Measurements from ENCODE around the gene VCL. TPM values are rescaled to one million over a fixed set of nuclear protein-coding genes. Genes with fewer than 3 reads are reported as not detected.
A peak's percentile ranks its signal among the peaks of the same experiment; 100 is the strongest.
"Not testable (repeated sequence)": the region's sequence is repeated elsewhere in the genome, so short reads cannot be mapped to it uniquely, and the experiment has no call there.

The VCL gene
- total RNA-seq, 2 experiments from 2014 or later = 20.7 to 22.7 TPM

DNA sequence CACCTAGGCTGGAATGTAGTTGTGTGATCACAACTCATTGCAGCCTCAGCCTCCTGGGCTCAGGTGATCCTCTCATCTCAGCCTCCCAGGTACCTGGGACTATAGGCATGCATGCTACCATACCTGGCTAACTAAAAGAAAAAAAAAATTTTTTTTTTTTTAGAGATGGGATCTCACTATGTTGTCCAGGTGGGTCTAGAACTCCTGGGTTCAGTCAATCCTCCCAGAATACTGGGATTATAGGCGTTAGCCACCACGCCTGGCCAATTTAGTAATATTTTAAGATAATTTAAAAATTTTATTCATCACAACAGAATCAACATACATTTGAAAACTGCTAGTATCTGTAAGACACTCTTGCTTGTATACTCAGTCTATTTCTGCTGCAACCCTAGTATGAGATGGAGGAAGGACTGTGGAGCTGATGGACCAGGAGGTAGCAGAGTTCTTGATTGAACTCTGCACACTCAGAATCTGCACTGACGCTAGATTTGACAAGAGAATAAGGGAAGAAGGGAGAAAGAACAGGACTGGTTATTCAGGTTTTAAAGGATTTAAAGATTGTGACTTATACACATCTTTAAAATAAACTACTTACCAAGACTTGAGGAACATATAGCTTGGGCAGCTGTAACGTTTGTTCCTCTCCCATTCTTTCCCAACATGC, 57.6 kb downstream of the VCL start:
- ChIA-PET CTCF (interaction anchor here (0.9 to 1.6 kb wide), 8 partner anchors 9 to 176 kb away, joined by 3 to 6 read pairs (median 4); no protein-coding TSS in a partner anchor), POLR2A (no interaction called here)
- peaks cover 36% of the 10 kb centered on the region for H3K4me1 Mint-ChIP-seq
- H3K36me3 Mint-ChIP-seq (ENCODE audit: low read depth) = no peaks in the 10 kb centered on the region
- H3K27ac Mint-ChIP-seq = peak overlapping the region; percentile 27
- no peak overlapping the region for H3K4me3 Mint-ChIP-seq
- no peak for DNase-seq
- H3K27me3 Mint-ChIP-seq = no peaks in the 10 kb centered on the region
- ATAC-seq = peak; percentile 11
- intact Hi-C loops (cut with DNase I, micrococcal nuclease) = loop anchor here (2.0 to 5.0 kb wide), 6 partner anchors 23 to 98 kb away; partner anchors contain the start of gene VCL (in 2 of the 2)
- H3K9me3 Mint-ChIP-seq (ENCODE audit: low read depth) = no peaks in the 10 kb centered on the region

DNA sequence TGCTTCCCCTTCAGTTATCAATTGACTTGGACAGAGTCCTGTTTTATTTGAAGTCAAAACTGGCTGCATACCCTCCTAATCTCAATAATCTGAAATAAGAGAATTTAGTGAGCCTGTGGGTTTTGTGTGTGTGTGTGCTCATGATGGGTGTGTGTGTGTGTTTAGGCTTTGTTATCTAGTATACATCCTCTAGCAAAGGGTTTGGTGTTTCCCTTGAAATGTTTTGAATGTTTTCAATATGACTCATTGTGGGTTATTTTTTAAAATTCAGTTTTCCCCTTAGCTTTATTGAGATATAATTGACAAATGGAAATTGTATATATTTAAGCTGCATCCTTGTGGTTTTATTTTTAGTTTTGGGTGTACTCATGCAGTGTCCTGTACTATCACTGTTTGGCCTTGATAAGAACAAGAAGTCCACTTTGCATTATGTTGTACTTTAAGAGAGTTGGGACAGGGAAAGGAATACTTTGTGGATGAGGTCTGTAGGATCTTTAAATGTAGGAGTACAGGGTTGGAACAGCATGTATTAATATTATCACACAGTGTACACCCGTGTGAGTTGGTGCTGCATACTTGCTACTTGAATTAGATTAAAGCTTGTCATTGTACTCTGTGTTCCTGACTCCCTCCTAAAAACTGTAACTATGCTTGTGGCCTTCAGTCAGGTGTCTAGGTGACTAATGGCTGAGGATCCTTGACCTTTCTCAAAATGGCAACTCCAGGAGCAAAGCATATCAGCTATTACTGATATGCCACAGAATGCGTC, 58.3 kb downstream of the VCL start:
- Mint-ChIP-seq H3K27ac (peak overlapping the region; percentile 72), H3K9me3 (ENCODE audit: low read depth) (no peaks in the 10 kb centered on the region), H3K36me3 (ENCODE audit: low read depth) (no peaks in the 10 kb centered on the region), H3K27me3 (no peaks in the 10 kb centered on the region), H3K4me1 (peaks cover 39% of the 10 kb centered on the region), H3K4me3 (no peak overlapping the region)
- intact Hi-C loops (cut with DNase I, micrococcal nuclease) = loop anchor here (2.0 to 5.0 kb wide), 6 partner anchors 23 to 99 kb away; partner anchors contain the start of gene VCL (in 2 of the 2)
- ATAC-seq (peak; percentile 85), DNase-seq (no peak)
- POLR2A ChIA-PET = interaction anchor here (0.6 kb wide), 1 partner anchor 23 kb away, joined by 4 read pairs; no protein-coding TSS in a partner anchor
- CTCF ChIA-PET = interaction anchor here (0.7 to 1.6 kb wide), 13 partner anchors 10 to 176 kb away, joined by 3 to 6 read pairs (median 3); no protein-coding TSS in a partner anchor

DNA sequence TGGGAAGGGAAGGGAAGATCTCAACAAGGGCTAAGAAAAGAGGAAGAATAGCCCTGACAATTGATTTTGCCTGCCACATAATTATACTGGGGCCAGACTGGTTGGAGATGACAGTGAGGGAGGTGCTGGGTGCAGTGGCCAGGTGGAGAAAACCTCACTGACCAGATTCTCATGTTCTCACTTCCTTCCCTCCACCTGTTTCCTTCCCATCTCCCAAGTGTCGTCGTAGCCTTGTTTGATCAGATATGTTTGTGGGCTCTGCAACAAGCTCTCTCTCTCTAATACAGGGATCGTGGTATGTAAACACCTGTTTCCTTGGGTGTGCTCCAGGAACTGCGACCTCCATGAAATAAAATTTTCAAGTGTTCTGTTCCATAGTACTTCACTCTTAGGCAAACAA, 60.2 kb downstream of the VCL start:
- ATAC-seq = no peak

DNA sequence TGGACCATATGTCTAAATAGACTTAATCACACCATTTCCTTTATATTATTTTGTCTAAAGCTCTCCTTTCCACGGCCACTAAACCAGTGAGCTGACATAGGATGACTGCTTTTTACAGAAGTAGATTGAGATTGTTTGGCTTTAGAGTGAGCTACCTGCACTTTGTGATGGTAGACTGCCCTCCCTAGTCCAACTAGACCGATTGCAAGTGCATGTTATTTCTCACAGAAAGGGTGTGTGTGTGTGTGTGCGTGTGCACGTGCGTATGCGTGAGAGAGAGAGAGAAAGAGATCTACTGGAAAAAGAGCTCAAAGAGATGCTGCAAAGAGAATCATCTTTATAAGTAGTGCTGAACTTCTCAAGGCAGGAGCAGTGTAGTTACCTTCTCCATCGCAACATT, 60.7 kb downstream of the VCL start:
- Mint-ChIP-seq H3K4me3 (no peak overlapping the region), H3K27me3 (no peaks in the 10 kb centered on the region), H3K4me1 (peaks cover 31% of the 10 kb centered on the region), H3K36me3 (ENCODE audit: low read depth) (peaks cover 9% of the 10 kb centered on the region), H3K27ac (no peak overlapping the region), H3K9me3 (ENCODE audit: low read depth) (peaks cover 2% of the 10 kb centered on the region)
- DNase-seq (peak; percentile 58), ATAC-seq (peak; percentile 43)
- intact Hi-C loops (cut with DNase I, micrococcal nuclease) = loop anchor here (5.0 kb wide), 3 partner anchors 36 to 101 kb away; partner anchors contain the start of gene VCL (in 1 of the 2)
- POLR2A ChIA-PET = interaction anchor here (0.6 to 0.7 kb wide), 2 partner anchors 18 to 219 kb away, joined by 3 to 4 read pairs; no protein-coding TSS in a partner anchor
- CTCF ChIA-PET = interaction anchor here (0.6 to 1.2 kb wide), 9 partner anchors 15 to 176 kb away, joined by 3 to 6 read pairs (median 3); no protein-coding TSS in a partner anchor

More for the DNA sequence above, 60.2 kb downstream of the VCL start:
- Mint-ChIP-seq H3K27ac (peak overlapping the region; percentile 35), H3K4me3 (no peak overlapping the region), H3K4me1 (peaks cover 37% of the 10 kb centered on the region), H3K27me3 (no peaks in the 10 kb centered on the region), H3K36me3 (ENCODE audit: low read depth) (peaks cover 4% of the 10 kb centered on the region), H3K9me3 (ENCODE audit: low read depth) (no peaks in the 10 kb centered on the region)
- no peak for DNase-seq
- CTCF ChIA-PET = interaction anchor here (0.6 to 1.2 kb wide), 7 partner anchors 16 to 175 kb away, joined by 3 to 6 read pairs (median 3); no protein-coding TSS in a partner anchor
- POLR2A ChIA-PET = interaction anchor here (0.6 to 0.7 kb wide), 2 partner anchors 18 to 218 kb away, joined by 3 to 4 read pairs; no protein-coding TSS in a partner anchor
- intact Hi-C loops (cut with DNase I, micrococcal nuclease) = loop anchor here (5.0 kb wide), 3 partner anchors 36 to 101 kb away; partner anchors contain the start of gene VCL (in 1 of the 2)

DNA sequence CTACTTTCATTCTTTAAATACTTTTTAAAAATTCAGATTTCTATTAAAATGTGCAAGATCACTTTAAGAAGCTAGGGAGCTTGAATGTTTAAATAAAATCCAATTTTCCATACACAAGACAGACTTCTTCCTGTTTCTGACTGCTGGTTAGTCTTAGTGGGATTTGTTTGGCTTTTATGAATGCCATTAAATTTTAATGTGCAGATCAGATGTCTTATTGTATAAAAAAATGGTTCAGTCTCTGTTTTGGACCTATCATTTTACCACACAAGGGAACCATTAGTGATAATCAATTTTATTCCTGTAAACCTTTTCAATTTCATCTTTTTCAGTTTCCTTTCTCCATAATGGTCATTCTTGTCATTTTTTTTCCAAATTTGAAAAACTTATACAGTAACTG, 63.2 kb downstream of the VCL start:
- POLR2A ChIA-PET = no interaction called here
- peaks cover 12% of the 10 kb centered on the region for H3K36me3 Mint-ChIP-seq (ENCODE audit: low read depth)

DNA sequence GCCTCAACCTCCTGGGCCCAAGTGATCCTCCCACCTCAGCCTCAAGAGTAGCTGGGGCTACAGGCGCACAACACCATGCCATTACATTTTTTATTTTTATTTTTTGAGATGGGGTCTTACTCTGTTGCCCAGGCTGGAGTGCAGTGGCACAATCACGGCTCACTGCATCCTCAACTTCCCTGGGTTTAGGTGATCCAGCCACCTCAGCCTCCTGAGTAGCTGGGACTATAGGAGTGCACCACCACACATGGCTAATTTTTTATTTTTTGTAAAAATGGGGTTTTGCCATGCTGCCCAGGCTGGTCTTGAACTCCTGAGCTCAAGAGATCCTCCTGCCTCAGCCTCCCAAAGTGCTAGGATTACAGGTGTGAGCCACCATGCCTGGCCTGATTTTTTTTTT, 64.1 kb downstream of the VCL start:
- intact Hi-C loops (cut with DNase I, micrococcal nuclease); CTCF ChIA-PET; DNase-seq; H3K27me3 Mint-ChIP-seq; H3K27ac Mint-ChIP-seq; H3K4me3 Mint-ChIP-seq; H3K9me3 Mint-ChIP-seq (ENCODE audit: low read depth); ATAC-seq; POLR2A ChIA-PET: not testable (repeated sequence)
- peaks cover 16% of the 10 kb centered on the region for H3K4me1 Mint-ChIP-seq
- H3K36me3 Mint-ChIP-seq (ENCODE audit: low read depth) = peaks cover 12% of the 10 kb centered on the region

More for the DNA sequence above, 63.2 kb downstream of the VCL start:
- Mint-ChIP-seq H3K4me3 (no peak overlapping the region), H3K9me3 (ENCODE audit: low read depth) (peaks cover 2% of the 10 kb centered on the region), H3K4me1 (peaks cover 22% of the 10 kb centered on the region), H3K27ac (no peak overlapping the region), H3K27me3 (no peaks in the 10 kb centered on the region)
- DNase-seq = no peak
- intact Hi-C loops (cut with DNase I, micrococcal nuclease) = no loop called here
- no peak for ATAC-seq
- CTCF ChIA-PET = interaction anchor here (0.8 kb wide), 1 partner anchor 175 kb away, joined by 3 read pairs; no protein-coding TSS in a partner anchor

DNA sequence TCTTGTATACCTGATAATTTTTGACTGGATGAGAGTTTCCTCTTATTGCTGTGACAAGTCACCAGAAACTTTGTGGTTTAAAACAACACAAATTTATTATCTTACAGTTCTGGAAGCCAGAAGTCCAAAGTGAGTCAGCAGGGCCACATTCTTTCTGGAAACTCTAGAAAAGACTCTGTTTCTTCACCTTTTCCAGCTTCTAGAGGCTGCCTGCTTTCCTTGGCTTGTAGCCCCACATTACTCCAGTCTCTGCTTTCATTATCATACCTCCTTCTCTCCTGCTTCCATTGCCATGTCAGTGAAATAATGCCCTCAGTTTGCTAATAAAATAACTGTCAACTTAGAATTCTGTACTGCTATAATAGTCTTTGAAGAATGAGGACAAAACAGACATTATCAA, 65.3 kb downstream of the VCL start:
- no peak for DNase-seq
- POLR2A ChIA-PET = no interaction called here
- CTCF ChIA-PET = no interaction called here

DNA sequence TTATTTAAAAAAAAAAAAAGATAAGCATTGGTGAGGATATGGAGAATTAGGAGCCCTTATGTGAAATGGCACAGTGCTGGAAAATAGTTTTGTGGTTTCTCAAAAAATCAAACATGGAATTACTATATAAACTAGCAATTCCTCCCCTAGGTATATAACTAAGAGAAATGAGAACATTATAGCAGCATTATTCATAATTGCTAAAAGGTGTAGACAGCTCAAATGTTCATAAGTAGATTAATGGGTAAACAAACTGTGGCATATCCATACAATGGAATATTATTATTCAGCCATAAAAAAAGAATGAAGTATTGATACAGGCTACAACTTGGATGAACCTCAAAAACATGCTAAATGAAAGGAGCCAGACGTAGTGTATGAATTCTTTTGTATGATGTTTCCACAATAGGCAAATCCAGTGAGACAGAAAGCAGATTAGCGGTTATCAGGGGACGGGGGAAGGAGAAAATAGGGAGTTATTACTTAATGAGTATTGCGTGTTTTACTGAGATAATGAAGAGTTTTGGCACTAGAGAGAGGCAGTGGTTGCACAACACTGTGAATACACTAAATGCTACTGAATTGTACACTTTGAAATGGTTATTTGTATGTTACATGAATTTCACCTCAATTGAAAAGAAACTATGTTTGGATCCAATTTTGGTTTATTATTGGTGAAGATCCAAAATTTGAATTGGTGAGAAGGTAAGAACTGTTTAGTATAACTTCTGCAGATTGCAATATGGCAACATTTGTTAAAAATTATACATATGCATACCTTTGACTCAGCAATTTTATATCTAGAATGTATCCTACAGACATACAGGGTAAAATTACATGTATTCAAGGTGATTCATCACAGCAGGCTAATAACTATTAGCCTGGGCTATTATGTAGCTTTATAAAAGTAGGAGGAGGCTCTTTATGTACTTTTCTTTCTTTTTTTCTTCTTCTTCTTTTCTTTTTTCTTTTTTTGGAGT, 69.7 kb downstream of the VCL start:
- DNase-seq (no peak), ATAC-seq (no peak)
- ChIA-PET CTCF (interaction anchor here (0.7 to 1.8 kb wide), 3 partner anchors 12 to 181 kb away, joined by 3 to 5 read pairs (median 3); no protein-coding TSS in a partner anchor), POLR2A (no interaction called here)
- H3K9me3 Mint-ChIP-seq (ENCODE audit: low read depth) = peaks cover 2% of the 10 kb centered on the region
- H3K27me3 Mint-ChIP-seq = no peaks in the 10 kb centered on the region
- no peak overlapping the region for H3K4me3 Mint-ChIP-seq
- H3K36me3 Mint-ChIP-seq (ENCODE audit: low read depth) = peaks cover 22% of the 10 kb centered on the region
- no peaks in the 10 kb centered on the region for H3K4me1 Mint-ChIP-seq
- intact Hi-C loops (cut with DNase I, micrococcal nuclease) = no loop called here
- no peak overlapping the region for H3K27ac Mint-ChIP-seq

More for the DNA sequence above, 65.3 kb downstream of the VCL start:
- intact Hi-C loops (cut with DNase I, micrococcal nuclease) = no loop called here
- H3K9me3 Mint-ChIP-seq (ENCODE audit: low read depth) = peaks cover 2% of the 10 kb centered on the region
- ATAC-seq = no peak
- no peak overlapping the region for H3K4me3 Mint-ChIP-seq
- H3K27ac Mint-ChIP-seq = no peak overlapping the region
- peaks cover 7% of the 10 kb centered on the region for H3K4me1 Mint-ChIP-seq
- no peaks in the 10 kb centered on the region for H3K27me3 Mint-ChIP-seq
- peaks cover 12% of the 10 kb centered on the region for H3K36me3 Mint-ChIP-seq (ENCODE audit: low read depth)

DNA sequence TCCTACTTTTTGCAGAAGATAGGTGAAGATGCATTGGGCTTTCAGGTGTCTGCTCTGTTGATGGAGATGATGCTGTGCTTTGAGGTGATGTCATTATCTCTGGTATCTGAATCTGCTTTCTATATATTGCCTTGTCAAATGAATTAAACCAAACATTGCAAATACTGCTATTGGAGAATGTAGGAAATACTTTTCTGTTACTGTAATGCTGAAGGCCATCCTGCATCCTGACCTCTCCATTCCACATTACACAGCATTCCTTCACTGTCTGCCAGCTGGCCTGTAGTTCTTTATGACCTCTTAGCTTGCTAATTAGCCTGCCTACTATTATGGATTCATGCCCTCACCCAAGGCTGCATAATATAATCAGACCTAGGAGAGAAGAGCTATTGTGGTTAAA, 73.2 kb downstream of the VCL start:
- Mint-ChIP-seq H3K36me3 (ENCODE audit: low read depth) (peaks cover 32% of the 10 kb centered on the region), H3K27ac (no peak overlapping the region), H3K27me3 (no peaks in the 10 kb centered on the region), H3K4me3 (no peak overlapping the region), H3K4me1 (peaks cover 5% of the 10 kb centered on the region), H3K9me3 (ENCODE audit: low read depth) (no peaks in the 10 kb centered on the region)
- intact Hi-C loops (cut with DNase I, micrococcal nuclease) = no loop called here
- POLR2A ChIA-PET = no interaction called here
- DNase-seq = no peak
- CTCF ChIA-PET = interaction anchor here (0.8 to 1.2 kb wide), 2 partner anchors 114 to 185 kb away, joined by 3 to 4 read pairs; no protein-coding TSS in a partner anchor
- no peak for ATAC-seq

DNA sequence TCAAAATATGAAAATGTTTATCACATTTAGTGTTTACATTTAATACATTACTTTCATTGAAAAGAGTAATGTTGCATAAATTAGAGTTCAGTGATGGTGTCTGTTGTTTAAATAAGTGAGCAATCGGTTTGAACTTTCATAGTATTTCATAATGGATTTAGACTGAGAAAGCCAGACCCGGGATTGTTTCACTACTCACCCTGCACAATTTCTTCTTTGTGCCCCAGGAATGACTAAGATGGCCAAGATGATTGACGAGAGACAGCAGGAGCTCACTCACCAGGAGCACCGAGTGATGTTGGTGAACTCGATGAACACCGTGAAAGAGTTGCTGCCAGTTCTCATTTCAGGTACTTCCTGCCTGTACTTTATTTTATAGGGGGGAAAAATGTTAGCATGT, 74.6 kb downstream of the VCL start:
- H3K36me3 Mint-ChIP-seq (ENCODE audit: low read depth) = peaks cover 35% of the 10 kb centered on the region
- no peak overlapping the region for H3K27ac Mint-ChIP-seq
- no peaks in the 10 kb centered on the region for H3K9me3 Mint-ChIP-seq (ENCODE audit: low read depth)
- DNase-seq = no peak
- ChIA-PET CTCF (interaction anchor here (0.8 to 1.7 kb wide), 4 partner anchors 9 to 193 kb away, joined by 3 to 5 read pairs (median 4); no protein-coding TSS in a partner anchor), POLR2A (no interaction called here)
- intact Hi-C loops (cut with DNase I, micrococcal nuclease) = no loop called here
- ATAC-seq = no peak
- H3K4me3 Mint-ChIP-seq = no peak overlapping the region
- peaks cover 8% of the 10 kb centered on the region for H3K4me1 Mint-ChIP-seq
- H3K27me3 Mint-ChIP-seq = no peaks in the 10 kb centered on the region

Data from activated CD4-positive, alpha-beta T cell treated with anti-CD3 and anti-CD28 coated beads for 36 hours (primary cell).